Nephron progenitor cell (in vitro differentiated cells): ENCODE results near the gene CDH8.

Experiments used
- DNase-seq: peaks from one replicate; pipeline ENCODE4 v3.0.0; 2021
- H3K27ac Mint-ChIP-seq: 2 replicates; pipeline ENCODE4 v1.8.0; 2021; ENCODE audit warnings: mild to moderate bottlenecking, moderate library complexity, mixed read lengths
- H3K27me3 Mint-ChIP-seq: 2 replicates; pipeline ENCODE4 v1.8.0; 2021; ENCODE audit warnings: mild to moderate bottlenecking, low read depth, mixed read lengths; ENCODE audit not compliant: poor library complexity
- H3K36me3 Mint-ChIP-seq: 2 replicates; pipeline ENCODE4 v1.8.0; 2021; ENCODE audit warnings: low read depth, mixed read lengths
- H3K4me1 Mint-ChIP-seq: 2 replicates; pipeline ENCODE4 v1.8.0; 2021; ENCODE audit warnings: mixed read lengths
- H3K4me3 Mint-ChIP-seq: 2 replicates; pipeline ENCODE4 v1.8.0; 2021; ENCODE audit warnings: mild to moderate bottlenecking, moderate library complexity, mixed read lengths
- H3K9me3 Mint-ChIP-seq: 2 replicates; pipeline ENCODE4 v1.8.0; 2021; ENCODE audit warnings: mild to moderate bottlenecking, moderate library complexity, mixed read lengths
- TF ChIP-seq, protein P1 (sequence below): fragments of 200-600 bp; sonication (generic); IDR thresholded peaks from 2 replicates; pipeline ENCODE4 v1.5.0; 2021; ENCODE audit warnings: antibody characterized with exemption

Gene CDH8

DNA sequence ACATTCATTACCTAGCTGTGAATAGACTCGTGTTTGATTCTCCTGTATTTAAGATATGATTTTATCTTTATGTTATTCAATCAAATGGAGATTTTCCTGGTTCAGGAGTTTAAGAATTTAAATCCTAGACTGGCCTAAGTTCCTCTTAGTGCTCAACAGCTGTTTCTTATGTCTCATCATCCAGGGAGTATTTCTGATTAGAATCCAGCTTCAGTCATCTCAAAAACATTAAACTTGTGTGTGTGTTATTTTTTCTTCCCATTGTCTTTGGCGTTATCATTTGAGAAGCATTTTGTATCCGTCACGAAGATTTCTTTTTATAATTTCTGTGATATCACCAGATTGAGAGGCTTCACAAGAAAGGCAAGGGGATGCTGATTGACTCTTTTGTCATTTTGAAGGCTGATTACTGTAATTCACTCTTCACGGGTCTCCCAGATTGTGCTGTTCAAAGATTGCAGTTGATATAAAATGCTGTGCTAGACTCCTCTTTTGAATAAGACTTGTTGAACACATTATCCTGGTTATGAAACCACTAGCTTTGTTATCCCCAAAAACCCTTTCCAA, 204.8 kb downstream of the CDH8 start:
- H3K4me1 Mint-ChIP-seq = peaks cover 3% of the 10 kb centered on the region
- H3K9me3 Mint-ChIP-seq = no peaks in the 10 kb centered on the region
- H3K4me3 Mint-ChIP-seq = no peak overlapping the region
- H3K36me3 Mint-ChIP-seq = no peaks in the 10 kb centered on the region
- TF ChIP-seq, protein P1, sequence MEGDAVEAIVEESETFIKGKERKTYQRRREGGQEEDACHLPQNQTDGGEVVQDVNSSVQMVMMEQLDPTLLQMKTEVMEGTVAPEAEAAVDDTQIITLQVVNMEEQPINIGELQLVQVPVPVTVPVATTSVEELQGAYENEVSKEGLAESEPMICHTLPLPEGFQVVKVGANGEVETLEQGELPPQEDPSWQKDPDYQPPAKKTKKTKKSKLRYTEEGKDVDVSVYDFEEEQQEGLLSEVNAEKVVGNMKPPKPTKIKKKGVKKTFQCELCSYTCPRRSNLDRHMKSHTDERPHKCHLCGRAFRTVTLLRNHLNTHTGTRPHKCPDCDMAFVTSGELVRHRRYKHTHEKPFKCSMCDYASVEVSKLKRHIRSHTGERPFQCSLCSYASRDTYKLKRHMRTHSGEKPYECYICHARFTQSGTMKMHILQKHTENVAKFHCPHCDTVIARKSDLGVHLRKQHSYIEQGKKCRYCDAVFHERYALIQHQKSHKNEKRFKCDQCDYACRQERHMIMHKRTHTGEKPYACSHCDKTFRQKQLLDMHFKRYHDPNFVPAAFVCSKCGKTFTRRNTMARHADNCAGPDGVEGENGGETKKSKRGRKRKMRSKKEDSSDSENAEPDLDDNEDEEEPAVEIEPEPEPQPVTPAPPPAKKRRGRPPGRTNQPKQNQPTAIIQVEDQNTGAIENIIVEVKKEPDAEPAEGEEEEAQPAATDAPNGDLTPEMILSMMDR = no peak
- DNase-seq = no peak
- H3K27me3 Mint-ChIP-seq = no peaks in the 10 kb centered on the region
- H3K27ac Mint-ChIP-seq = no peak overlapping the region

GRCh38 chr16:61829631-61830030, 206.6 kb downstream of the CDH8 start:
- no peak overlapping the region for H3K4me3 Mint-ChIP-seq
- H3K4me1 Mint-ChIP-seq = no peaks in the 10 kb centered on the region
- TF ChIP-seq, protein P1 = no peak
- DNase-seq = no peak
- H3K36me3 Mint-ChIP-seq = no peaks in the 10 kb centered on the region
- H3K27me3 Mint-ChIP-seq = no peaks in the 10 kb centered on the region
- no peak overlapping the region for H3K27ac Mint-ChIP-seq
- H3K9me3 Mint-ChIP-seq = no peaks in the 10 kb centered on the region

- no peak overlapping the region for H3K27ac Mint-ChIP-seq
- H3K36me3 Mint-ChIP-seq = peaks cover 4% of the 10 kb centered on the region
- H3K27me3 Mint-ChIP-seq = no peaks in the 10 kb centered on the region
Measured at GRCh38 chr16:61823326-61823725, 212.9 kb downstream of the CDH8 start.

GRCh38 chr16:61820820-61821219, 215.4 kb downstream of the CDH8 start:
- H3K4me1 Mint-ChIP-seq = no peaks in the 10 kb centered on the region
- H3K27ac Mint-ChIP-seq = no peak overlapping the region
- TF ChIP-seq, protein P1 = no peak
- peaks cover 4% of the 10 kb centered on the region for H3K36me3 Mint-ChIP-seq
- H3K27me3 Mint-ChIP-seq = no peaks in the 10 kb centered on the region
- no peak overlapping the region for H3K4me3 Mint-ChIP-seq
- DNase-seq = no peak
- H3K9me3 Mint-ChIP-seq = no peaks in the 10 kb centered on the region

More at GRCh38 chr16:61823326-61823725, 212.9 kb downstream of the CDH8 start:
- Mint-ChIP-seq H3K9me3 (no peaks in the 10 kb centered on the region), H3K4me1 (no peaks in the 10 kb centered on the region), H3K4me3 (no peak overlapping the region)
- TF ChIP-seq, protein P1 = no peak
- no peak for DNase-seq

GRCh38 chr16:61820398-61820797, 215.8 kb downstream of the CDH8 start:
- H3K9me3 Mint-ChIP-seq = no peaks in the 10 kb centered on the region
- peaks cover 4% of the 10 kb centered on the region for H3K36me3 Mint-ChIP-seq
- TF ChIP-seq, protein P1 = no peak
- no peak for DNase-seq
- H3K27me3 Mint-ChIP-seq = no peaks in the 10 kb centered on the region
- no peak overlapping the region for H3K4me3 Mint-ChIP-seq
- H3K4me1 Mint-ChIP-seq = no peaks in the 10 kb centered on the region
- H3K27ac Mint-ChIP-seq = no peak overlapping the region

- H3K27me3 Mint-ChIP-seq = no peaks in the 10 kb centered on the region
- no peaks in the 10 kb centered on the region for H3K4me1 Mint-ChIP-seq
- H3K36me3 Mint-ChIP-seq = peaks cover 4% of the 10 kb centered on the region
- H3K27ac Mint-ChIP-seq = no peak overlapping the region
- DNase-seq = no peak
- TF ChIP-seq, protein P1 = no peak
- no peak overlapping the region for H3K4me3 Mint-ChIP-seq
- no peaks in the 10 kb centered on the region for H3K9me3 Mint-ChIP-seq
Measured at GRCh38 chr16:61818850-61819249, 217.4 kb downstream of the CDH8 start.
